Mammary epithelial cell (primary cell): ENCODE data around the gene CRACDL.

Experiments used
- EZH2 ChIP-seq: IDR thresholded peaks from 2 replicates; pipeline ENCODE4 v1.6.1; 2012; ENCODE audit warnings: low read length, inconsistent platforms, borderline replicate concordance
- TF ChIP-seq, protein P1 (sequence below), 2 donors: IDR thresholded peaks in 1 of 2; conservative IDR thresholded peaks in 1 of 2; 2 replicates each; pipeline ENCODE4 v1.5.1; 2011 to 2012; ENCODE audit warnings: inconsistent platforms in 2 of 2, low read length in 2 of 2, mild to moderate bottlenecking in 2 of 2, control low read depth in 1 of 2, low read depth in 1 of 2; ENCODE audit not compliant: insufficient read depth in 1 of 2; ENCODE audit errors: extremely low read depth in 1 of 2

DNA sequence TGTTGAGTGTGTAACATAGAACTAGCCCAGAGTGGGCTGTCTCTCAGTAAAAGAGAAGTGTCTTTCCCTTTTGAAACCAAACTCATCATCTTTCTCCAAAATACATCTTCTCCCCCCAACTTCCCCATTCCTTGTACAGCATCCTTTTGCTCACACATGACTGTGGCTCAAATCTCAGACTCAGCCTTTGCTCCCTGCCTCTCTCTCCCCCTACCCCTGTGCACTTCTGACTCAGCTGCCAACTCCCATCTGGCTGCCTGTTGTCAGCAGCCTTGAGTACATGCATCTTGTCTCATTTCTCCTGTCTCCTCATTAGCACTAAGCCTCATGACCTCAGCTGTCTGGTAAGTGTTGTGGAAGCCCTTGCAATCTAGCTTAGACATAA lies 187.0 kb downstream of the CRACDL start:
- TF ChIP-seq, protein P1, sequence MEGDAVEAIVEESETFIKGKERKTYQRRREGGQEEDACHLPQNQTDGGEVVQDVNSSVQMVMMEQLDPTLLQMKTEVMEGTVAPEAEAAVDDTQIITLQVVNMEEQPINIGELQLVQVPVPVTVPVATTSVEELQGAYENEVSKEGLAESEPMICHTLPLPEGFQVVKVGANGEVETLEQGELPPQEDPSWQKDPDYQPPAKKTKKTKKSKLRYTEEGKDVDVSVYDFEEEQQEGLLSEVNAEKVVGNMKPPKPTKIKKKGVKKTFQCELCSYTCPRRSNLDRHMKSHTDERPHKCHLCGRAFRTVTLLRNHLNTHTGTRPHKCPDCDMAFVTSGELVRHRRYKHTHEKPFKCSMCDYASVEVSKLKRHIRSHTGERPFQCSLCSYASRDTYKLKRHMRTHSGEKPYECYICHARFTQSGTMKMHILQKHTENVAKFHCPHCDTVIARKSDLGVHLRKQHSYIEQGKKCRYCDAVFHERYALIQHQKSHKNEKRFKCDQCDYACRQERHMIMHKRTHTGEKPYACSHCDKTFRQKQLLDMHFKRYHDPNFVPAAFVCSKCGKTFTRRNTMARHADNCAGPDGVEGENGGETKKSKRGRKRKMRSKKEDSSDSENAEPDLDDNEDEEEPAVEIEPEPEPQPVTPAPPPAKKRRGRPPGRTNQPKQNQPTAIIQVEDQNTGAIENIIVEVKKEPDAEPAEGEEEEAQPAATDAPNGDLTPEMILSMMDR (conservative IDR thresholded peaks at IDR 0.05 in 1 of 2, IDR thresholded peaks at IDR 0.05 in 1 of 2; ENCODE audit: extremely low read depth in 1 of 2, insufficient read depth in 1 of 2, low read depth in 1 of 2, low read length in 2 of 2) = no peak
- no peak for TF ChIP-seq EZH2
